Activated CD4-positive, alpha-beta memory T cell treated with anti-CD3 and anti-CD28 coated beads for 36 hours (primary cell): Measurements from ENCODE around the gene SLC25A19. TPM values are rescaled to one million over a fixed set of nuclear protein-coding genes. Genes with fewer than 3 reads are reported as not detected.

ENCODE experiments used
- CTCF ChIA-PET: fragments of 350-600 bp; sonication (Branson Sonifier 250); formaldehyde crosslinking; loops from one replicate; lab custom pipeline; 2021; ENCODE audit warnings: antibody characterized with exemption, inconsistent platforms; lab: Charles Lee
- POLR2A ChIA-PET: fragments of 350-600 bp; sonication (Branson Sonifier 250); formaldehyde crosslinking; loops from one replicate; lab custom pipeline; 2021; ENCODE audit warnings: antibody characterized with exemption; lab: Charles Lee
- DNase-seq: peaks from one replicate; pipeline ENCODE4 v3.0.0-alpha.2; 2020
- H3K27ac Mint-ChIP-seq: one replicate; pipeline ENCODE4 v1.8.0; 2021; ENCODE audit warnings: mixed read lengths
- H3K27me3 Mint-ChIP-seq: one replicate; pipeline ENCODE4 v1.8.0; 2021; ENCODE audit warnings: mixed read lengths
- H3K36me3 Mint-ChIP-seq: one replicate; pipeline ENCODE4 v1.8.0; 2021; ENCODE audit warnings: mixed read lengths
- H3K4me1 Mint-ChIP-seq: one replicate; pipeline ENCODE4 v1.8.0; 2021; ENCODE audit warnings: low read depth, mixed read lengths
- H3K4me3 Mint-ChIP-seq: one replicate; pipeline ENCODE4 v1.8.0; 2021; ENCODE audit warnings: mild to moderate bottlenecking, mixed read lengths
- H3K9me3 Mint-ChIP-seq: one replicate; pipeline ENCODE4 v1.8.0; 2021; ENCODE audit warnings: mixed read lengths
- intact Hi-C: fragments of 100-400 bp; cut with micrococcal nuclease; formaldehyde crosslinking; loops from one replicate; pipeline ENCODE4 v1.15.1; 2023
- total RNA-seq, 2 experiments: library from RNA; stranded (reverse); gene quantifications; one replicate each; pipeline ENCODE4 v1.2.3, GENCODE V29; 2021

The SLC25A19 gene
- total RNA-seq, 2 experiments from 2014 or later = 57.9 to 62.3 TPM

GRCh38 chr17:75231741-75232464 is 57.3 kb downstream of the SLC25A19 start:
- H3K4me1 Mint-ChIP-seq = no peaks in the 10 kb centered on the region
- H3K27me3 Mint-ChIP-seq = no peaks in the 10 kb centered on the region
- ChIA-PET POLR2A (interaction anchor here (1.3 kb wide), 1 partner anchor 12 kb away, joined by 3 read pairs; no protein-coding TSS in a partner anchor), CTCF (interaction anchor here (1.0 to 1.8 kb wide), 2 partner anchors 8 to 9 kb away, joined by 3 to 5 read pairs; no protein-coding TSS in a partner anchor)
- no peaks in the 10 kb centered on the region for H3K9me3 Mint-ChIP-seq
- peaks cover 48% of the 10 kb centered on the region for H3K36me3 Mint-ChIP-seq
- no peak for DNase-seq
- no peak overlapping the region for H3K27ac Mint-ChIP-seq
- intact Hi-C loops = no loop called here
- no peak overlapping the region for H3K4me3 Mint-ChIP-seq

- Mint-ChIP-seq H3K27ac (no peak overlapping the region), H3K27me3 (no peaks in the 10 kb centered on the region), H3K9me3 (no peaks in the 10 kb centered on the region), H3K4me3 (no peak overlapping the region), H3K4me1 (no peaks in the 10 kb centered on the region), H3K36me3 (peaks cover 47% of the 10 kb centered on the region)
- no peak for DNase-seq
- CTCF ChIA-PET = interaction anchor here (0.8 to 1.8 kb wide), 3 partner anchors 8 to 29 kb away, joined by 3 to 12 read pairs (median 5); no protein-coding TSS in a partner anchor
- POLR2A ChIA-PET = interaction anchor here (0.6 to 1.3 kb wide), 2 partner anchors 11 to 244 kb away, joined by 3 to 5 read pairs; partner anchors contain the start of gene CDR2L
- intact Hi-C loops = no loop called here
These were observed 58.2 kb downstream of the SLC25A19 start for GRCh38 chr17:75231071-75231470.

- Mint-ChIP-seq H3K27me3 (no peaks in the 10 kb centered on the region), H3K4me1 (peaks cover 4% of the 10 kb centered on the region), H3K4me3 (no peak overlapping the region), H3K36me3 (peaks cover 47% of the 10 kb centered on the region), H3K27ac (no peak overlapping the region), H3K9me3 (no peaks in the 10 kb centered on the region)
- no peak for DNase-seq
- intact Hi-C loops = no loop called here
- CTCF ChIA-PET = interaction anchor here (0.7 to 1.2 kb wide), 5 partner anchors 8 to 115 kb away, joined by 3 to 5 read pairs (median 3); no protein-coding TSS in a partner anchor
- POLR2A ChIA-PET = interaction anchor here (0.6 to 2.2 kb wide), 2 partner anchors 23 to 106 kb away, joined by 3 to 7 read pairs; partner anchors contain the start of gene NUP85
These were observed 60.4 kb downstream of the SLC25A19 start for GRCh38 chr17:75228847-75229246.

- POLR2A ChIA-PET = interaction anchor here (2.2 kb wide), 1 partner anchor 23 kb away, joined by 7 read pairs; the partner anchor contains the start of gene NUP85
- H3K9me3 Mint-ChIP-seq = no peaks in the 10 kb centered on the region
- peak overlapping the region; percentile 18 for H3K27ac Mint-ChIP-seq
- intact Hi-C loops = no loop called here
- H3K4me1 Mint-ChIP-seq = peaks cover 4% of the 10 kb centered on the region
- peaks cover 49% of the 10 kb centered on the region for H3K36me3 Mint-ChIP-seq
- H3K4me3 Mint-ChIP-seq = no peak overlapping the region
- H3K27me3 Mint-ChIP-seq = no peaks in the 10 kb centered on the region
- DNase-seq = no peak
- CTCF ChIA-PET = interaction anchor here (1.0 to 1.2 kb wide), 2 partner anchors 10 to 114 kb away, joined by 3 to 5 read pairs; no protein-coding TSS in a partner anchor
These were observed 60.9 kb downstream of the SLC25A19 start for GRCh38 chr17:75228305-75228704.

GRCh38 chr17:75227729-75228128 is 61.5 kb downstream of the SLC25A19 start:
- no peak for DNase-seq
- intact Hi-C loops = no loop called here
- ChIA-PET CTCF (interaction anchor here (1.0 kb wide), 1 partner anchor 113 kb away, joined by 3 read pairs; no protein-coding TSS in a partner anchor), POLR2A (no interaction called here)
- no peak overlapping the region for H3K4me3 Mint-ChIP-seq
- H3K9me3 Mint-ChIP-seq = no peaks in the 10 kb centered on the region
- peaks cover 46% of the 10 kb centered on the region for H3K36me3 Mint-ChIP-seq
- H3K27me3 Mint-ChIP-seq = no peaks in the 10 kb centered on the region
- no peak overlapping the region for H3K27ac Mint-ChIP-seq
- H3K4me1 Mint-ChIP-seq = peaks cover 4% of the 10 kb centered on the region

- intact Hi-C loops = no loop called here
- no peaks in the 10 kb centered on the region for H3K9me3 Mint-ChIP-seq
- POLR2A ChIA-PET = interaction anchor here (1.2 kb wide), 1 partner anchor 10 kb away, joined by 3 read pairs; no protein-coding TSS in a partner anchor
- H3K27me3 Mint-ChIP-seq = no peaks in the 10 kb centered on the region
- no peak for DNase-seq
- peaks cover 38% of the 10 kb centered on the region for H3K36me3 Mint-ChIP-seq
- H3K27ac Mint-ChIP-seq = no peak overlapping the region
- CTCF ChIA-PET = interaction anchor here (0.6 to 2.2 kb wide), 4 partner anchors 10 to 112 kb away, joined by 3 to 6 read pairs (median 3); no protein-coding TSS in a partner anchor
- peaks cover 4% of the 10 kb centered on the region for H3K4me1 Mint-ChIP-seq
- no peak overlapping the region for H3K4me3 Mint-ChIP-seq
These were observed 64.2 kb downstream of the SLC25A19 start for GRCh38 chr17:75225016-75225415.

Other genes starting within 250 kb of the SLC25A19 start
- gene ATP5PD, start 242.5 kb downstream of the SLC25A19 start, total RNA-seq = 100 to 1,000 TPM; 249 to 261 TPM
- 10 to 100 TPM; 20.6 to 23.3 TPM for gene KCTD2, start 242.2 kb downstream of the SLC25A19 start, total RNA-seq
- gene SLC16A5, start 201.5 kb downstream of the SLC25A19 start, total RNA-seq = 1 to 10 TPM; 6.7 to 7.7 TPM
- gene ARMC7, start 179.5 kb downstream of the SLC25A19 start, total RNA-seq = 1 to 10 TPM; 6.5 to 8.2 TPM
- gene NT5C, start 157.7 kb downstream of the SLC25A19 start, total RNA-seq = 10 to 100 TPM; 65.2 to 70.8 TPM
- 100 to 1,000 TPM; 263 to 267 TPM for gene JPT1, start 134.9 kb downstream of the SLC25A19 start, total RNA-seq
- gene SUMO2, start 106.5 kb downstream of the SLC25A19 start, total RNA-seq = 100 to 1,000 TPM; 610 to 612 TPM
- 100 to 1,000 TPM; 125 to 132 TPM for gene NUP85, start 83.8 kb downstream of the SLC25A19 start, total RNA-seq
- 10 to 100 TPM; 68.5 to 70.7 TPM for gene GGA3, start 27.8 kb downstream of the SLC25A19 start, total RNA-seq
- gene MRPS7, start 27.6 kb downstream of the SLC25A19 start, total RNA-seq = 10 to 100 TPM; 72.9 to 76.1 TPM
- 10 to 100 TPM; 50.2 to 57.2 TPM for gene MIF4GD, start 18.2 kb downstream of the SLC25A19 start, total RNA-seq
- gene GRB2, start 116.2 kb upstream of the SLC25A19 start, total RNA-seq = 100 to 1,000 TPM; 174 to 182 TPM
- 10 to 100 TPM; 51.4 to 53.0 TPM for gene TMEM94, start 167.2 kb upstream of the SLC25A19 start, total RNA-seq
- gene CASKIN2, start 226.1 kb upstream of the SLC25A19 start, total RNA-seq = 1 to 10 TPM; 4.7 to 5.3 TPM
- 10 to 100 TPM; 34.9 to 39.7 TPM for gene TSEN54, start 227.1 kb upstream of the SLC25A19 start, total RNA-seq
- 10 to 100 TPM; 15.6 to 17.1 TPM for gene LLGL2, start 236.3 kb upstream of the SLC25A19 start, total RNA-seq